Measurements from ENCODE around the gene MLANA.

MLANA gene

DNA sequence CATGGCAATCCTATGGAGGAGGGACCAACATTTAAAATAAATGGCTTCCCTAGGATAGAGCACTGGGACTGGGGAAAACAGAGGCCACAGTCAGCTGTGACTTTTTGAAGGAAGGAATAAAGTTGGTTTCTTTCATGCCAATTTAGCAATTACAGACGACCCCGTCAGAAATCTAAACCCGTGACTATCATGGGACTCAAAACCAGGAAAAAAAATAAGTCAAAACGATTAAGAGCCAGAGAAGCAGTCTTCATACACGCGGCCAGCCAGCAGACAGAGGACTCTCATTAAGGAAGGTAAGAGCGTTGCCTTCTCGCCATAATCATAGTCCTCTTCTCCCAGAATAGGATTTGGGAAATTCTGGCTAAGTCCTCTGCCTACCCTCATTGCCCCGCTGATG lies at the start of gene MLANA:
TSS of gene MLANA (plus strand) at position 249 of the 400 bp plus-strand sequence. CDS start 1,586 bp downstream, outside the sequence.
- no peak for DNase-seq

GRCh38 chr9:5841771-5842573 lies 48.7 kb upstream of the MLANA start:
- no peak for DNase-seq

DNA sequence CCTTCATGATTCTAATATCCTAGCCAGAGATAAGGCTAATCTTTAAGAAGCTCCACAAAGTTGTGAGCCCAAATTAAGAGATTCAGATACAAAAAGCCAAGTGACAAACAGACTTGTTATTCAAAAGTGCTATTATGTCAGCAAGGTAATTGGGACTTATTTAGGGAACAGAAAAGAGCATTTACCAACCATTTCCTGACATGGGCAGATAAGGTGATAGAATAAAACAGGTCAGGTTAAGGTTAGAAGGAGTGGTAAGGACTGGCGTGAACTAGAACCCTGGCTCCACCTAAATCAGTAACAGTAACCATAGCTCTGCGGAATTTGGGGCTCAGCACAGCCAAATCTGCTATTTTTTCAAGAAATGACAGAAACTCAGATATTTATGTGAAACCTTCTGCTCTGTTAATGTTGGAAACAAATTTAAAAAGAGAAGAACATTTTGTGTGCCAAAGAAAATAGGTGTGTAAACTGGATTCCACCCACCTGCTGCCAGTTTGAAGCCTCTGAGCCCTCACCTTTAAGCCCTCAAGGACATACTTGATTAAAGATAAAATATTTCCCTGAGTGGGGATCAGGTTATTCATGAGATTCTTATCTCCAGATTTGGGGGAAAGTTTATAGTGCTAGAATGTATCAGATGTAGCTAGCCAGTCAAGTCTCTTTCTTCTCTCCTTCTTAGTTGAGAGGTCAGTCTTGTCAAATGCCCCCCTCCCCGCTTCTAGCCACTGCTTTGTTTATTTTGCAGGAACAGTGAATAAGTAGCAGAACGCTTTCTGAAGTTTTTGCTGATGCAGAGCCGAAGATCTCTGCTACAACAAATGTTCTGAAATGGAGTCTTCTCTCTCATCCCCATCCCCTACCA lies 47.5 kb upstream of the MLANA start:
- DNase-seq, result no peak

DNA sequence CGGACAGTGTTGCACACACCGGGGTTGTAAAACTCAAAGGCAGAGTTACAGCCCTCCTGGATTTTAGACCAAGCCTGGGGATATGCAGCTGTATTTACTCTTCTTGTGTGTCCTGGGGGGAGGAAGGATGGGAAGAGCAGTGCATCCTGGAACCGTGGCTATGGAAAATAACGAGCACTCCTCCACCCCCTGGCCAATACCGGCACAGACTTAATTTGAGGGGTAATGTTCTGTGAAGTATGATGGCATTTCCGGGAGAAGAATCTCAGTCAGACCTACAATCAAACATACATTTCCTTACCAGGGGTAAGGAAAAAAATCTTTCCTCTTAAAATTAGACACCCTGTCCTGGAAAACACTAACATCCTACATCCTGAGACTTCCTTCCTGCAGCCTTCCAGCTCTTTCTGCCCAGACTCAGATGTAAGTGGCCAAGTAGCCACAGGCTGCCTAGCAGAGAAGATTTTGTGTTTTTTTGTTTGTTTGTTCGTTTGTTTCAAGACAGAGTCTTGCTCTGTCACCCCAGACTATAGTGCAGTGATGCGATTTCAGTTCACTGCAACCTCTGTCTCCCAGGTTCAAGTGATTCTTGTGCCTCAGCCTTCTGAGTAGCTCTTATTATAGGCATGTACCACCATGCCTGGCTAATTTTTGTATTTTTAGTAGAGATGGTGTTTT lies 46.8 kb upstream of the MLANA start:
- no peak for DNase-seq

DNA sequence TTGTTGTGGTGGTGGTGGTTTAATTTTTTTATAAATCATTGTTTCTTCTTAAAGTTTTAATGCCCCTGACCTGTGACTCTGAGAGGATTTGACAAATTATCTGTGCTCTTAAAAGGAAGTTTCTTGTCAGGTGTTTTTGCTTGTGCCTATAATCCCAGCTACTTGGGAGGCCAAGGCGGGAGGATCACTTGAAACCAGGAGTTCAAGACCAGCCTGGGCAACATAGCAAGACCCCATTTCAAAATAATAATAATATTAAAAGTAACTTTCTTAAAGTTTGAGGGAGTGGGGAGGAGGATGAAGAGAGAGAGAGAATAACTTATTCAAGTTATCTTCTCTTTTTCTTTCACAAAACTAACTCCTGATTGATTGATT lies 45.5 kb upstream of the MLANA start:
- no peak for DNase-seq

GRCh38 chr9:5846096-5846495 lies 44.6 kb upstream of the MLANA start:
- DNase-seq, result no peak

DNA sequence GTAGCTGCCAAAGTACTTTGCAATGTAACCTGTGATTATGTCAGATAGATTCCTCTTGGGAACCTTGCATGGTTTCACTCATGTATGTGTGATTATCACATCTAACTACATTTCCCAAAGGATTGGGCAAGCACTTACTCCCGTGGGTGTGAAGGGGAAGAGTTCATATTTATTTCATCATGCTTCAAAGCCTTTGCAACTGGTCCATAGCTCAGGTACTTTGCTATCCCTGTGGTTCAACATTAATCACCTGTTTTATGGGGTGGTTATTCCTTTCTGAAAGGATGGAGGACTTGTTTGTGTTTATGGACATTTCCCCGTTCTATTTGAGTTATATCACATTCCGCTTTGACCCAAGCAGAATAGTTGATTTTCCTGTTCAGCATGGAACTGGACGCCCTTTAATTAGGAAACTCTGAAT lies 44.2 kb upstream of the MLANA start:
- DNase-seq, result no peak

DNA sequence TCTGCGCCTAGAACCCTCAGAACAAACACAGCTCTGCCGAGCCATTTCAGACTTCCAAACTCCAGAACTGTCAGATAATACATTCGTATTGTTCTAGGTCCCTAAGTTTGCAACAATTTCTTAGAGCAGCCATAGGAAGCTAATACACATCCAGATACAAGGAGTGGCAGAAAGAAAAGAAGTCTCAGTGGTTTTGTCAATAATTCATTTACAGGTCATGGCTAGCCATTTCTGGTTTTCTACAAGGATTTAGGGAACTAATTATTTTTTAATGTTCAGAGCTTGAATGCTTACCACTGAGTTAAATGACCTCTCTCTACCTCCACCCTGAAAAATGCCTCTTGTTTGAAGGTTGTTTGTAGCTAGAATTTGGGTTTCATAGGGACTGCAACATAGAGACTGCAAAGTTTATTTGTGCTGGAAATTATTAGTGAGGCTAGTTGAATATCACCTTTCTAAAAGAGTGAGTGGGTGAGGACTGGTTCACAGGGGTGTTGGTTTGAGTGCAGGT lies 42.3 kb upstream of the MLANA start:
- DNase-seq, result no peak

- DNase-seq, result no peak
These were observed 40.0 kb upstream of the MLANA start for GRCh38 chr9:5850724-5851122.

GRCh38 chr9:5851445-5851844 lies 39.2 kb upstream of the MLANA start:
- no peak for DNase-seq

- no peak for DNase-seq
These were observed 37.7 kb upstream of the MLANA start for GRCh38 chr9:5852987-5853386.

GRCh38 chr9:5853617-5854016 lies 37.1 kb upstream of the MLANA start:
- no peak for DNase-seq

- DNase-seq, result no peak
These were observed 36.5 kb upstream of the MLANA start for GRCh38 chr9:5854063-5854790.

DNA sequence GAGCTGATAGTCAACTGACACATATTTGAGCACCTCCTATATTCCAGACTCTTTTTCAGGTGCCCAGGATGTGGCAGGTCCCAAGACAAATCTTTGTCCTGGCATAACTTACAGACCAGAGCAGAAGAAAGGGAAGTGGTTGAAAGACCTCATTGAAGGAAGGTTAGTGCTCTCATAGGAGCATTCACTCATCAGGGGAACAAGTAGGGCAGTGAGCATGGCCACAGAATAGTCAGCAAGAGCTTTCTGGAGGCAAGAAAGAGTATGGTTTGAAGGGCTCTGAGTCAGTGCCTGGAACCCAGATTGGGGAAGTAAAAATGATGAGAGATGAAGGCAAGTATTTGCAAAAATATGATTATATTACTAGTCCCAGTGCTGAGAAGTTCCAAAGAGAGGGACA lies 32.8 kb upstream of the MLANA start:
- no peak for DNase-seq

GRCh38 chr9:5858833-5859232 lies 31.9 kb upstream of the MLANA start:
- DNase-seq, result no peak

DNA sequence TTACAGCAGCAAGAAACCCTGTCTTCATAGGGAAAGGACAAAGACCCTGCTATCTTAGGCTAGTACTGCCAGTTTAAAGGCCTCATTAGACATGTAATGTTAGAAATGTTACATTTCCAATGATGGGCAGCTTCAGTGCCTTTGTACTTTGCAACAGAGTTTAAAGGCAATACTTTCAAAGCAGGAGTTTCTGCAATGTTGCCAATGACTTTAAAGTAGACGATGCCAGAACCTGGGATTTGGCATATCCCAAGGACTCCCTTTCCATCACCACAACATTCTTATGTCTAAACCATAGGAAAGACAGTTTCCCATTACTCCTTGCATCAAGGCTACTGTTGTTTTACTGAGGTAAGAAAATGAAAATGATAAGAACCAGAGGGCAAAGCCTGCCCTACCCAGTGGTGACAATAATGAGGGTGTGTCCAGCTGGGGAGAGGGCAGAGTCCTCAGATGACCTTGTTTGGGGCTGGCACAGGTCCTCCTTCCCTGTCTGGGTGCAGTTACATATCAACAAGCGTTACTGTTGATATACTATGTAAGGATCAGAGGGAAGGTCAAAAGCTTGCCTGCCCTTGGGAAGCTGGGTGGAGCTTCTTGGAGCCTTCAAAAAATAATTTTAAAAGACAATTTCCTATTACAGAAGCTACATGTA lies 27.5 kb upstream of the MLANA start:
- no peak for DNase-seq

DNA sequence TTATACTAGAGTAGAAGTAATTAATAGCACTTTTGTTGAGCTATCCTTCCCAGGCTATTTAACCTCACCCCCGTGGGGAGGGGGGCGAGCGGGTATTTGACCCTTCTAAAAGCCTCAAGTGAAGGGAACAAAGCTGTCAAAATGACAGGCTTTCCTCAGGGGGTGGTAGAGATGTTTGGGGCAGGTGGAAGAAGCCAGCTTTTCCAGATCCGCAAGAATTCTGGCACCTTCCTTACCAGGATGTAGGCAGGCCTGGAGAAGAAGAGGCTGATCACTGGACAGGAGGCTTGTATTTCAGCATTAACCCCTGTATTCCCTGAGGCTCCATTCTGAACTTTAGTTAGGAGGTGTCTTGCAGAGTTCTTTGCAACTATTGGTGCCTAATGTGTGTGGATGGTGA lies 26.2 kb upstream of the MLANA start:
- DNase-seq, result no peak

- no peak for DNase-seq
These were observed 24.4 kb upstream of the MLANA start for GRCh38 chr9:5866272-5866671.

DNA sequence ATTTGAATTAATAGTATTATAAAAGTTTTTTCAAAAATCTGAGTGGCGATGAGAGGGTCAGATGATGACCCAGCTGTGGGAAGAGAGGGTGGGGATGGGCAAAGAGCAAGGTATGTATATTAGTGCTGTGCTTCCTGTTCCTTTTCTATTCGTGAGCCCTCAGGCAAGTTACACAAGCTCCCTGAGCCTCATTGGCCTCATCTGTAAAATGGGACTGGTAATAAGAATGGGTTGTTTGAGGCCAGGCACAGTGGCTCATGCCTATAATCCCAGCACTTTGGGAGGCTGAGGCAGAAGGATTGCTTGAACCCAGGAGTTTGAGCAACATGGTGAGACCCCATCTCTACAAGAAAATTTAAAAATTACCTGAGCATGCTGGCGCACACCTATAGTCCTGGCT lies 24.0 kb upstream of the MLANA start:
- no peak for DNase-seq

DNA sequence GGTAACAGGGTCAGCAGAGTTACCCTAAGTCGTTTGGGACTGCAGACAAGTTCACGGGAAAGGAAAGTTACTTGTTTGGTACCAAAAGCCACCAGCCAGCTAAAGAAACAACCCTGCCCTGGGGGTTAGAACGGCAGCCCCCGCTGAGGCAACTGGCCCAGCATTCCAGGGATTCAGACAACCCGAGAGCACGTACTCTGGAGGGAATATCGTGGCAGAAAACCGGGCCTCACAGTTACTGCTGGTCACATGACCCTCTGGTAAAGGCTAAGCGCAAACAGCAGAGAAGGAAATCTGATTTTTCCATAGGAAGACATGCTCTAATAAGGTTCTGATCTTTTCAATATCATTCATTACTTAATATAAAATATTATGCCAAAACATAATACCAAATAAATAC lies 22.5 kb upstream of the MLANA start:
- DNase-seq, result no peak

DNA sequence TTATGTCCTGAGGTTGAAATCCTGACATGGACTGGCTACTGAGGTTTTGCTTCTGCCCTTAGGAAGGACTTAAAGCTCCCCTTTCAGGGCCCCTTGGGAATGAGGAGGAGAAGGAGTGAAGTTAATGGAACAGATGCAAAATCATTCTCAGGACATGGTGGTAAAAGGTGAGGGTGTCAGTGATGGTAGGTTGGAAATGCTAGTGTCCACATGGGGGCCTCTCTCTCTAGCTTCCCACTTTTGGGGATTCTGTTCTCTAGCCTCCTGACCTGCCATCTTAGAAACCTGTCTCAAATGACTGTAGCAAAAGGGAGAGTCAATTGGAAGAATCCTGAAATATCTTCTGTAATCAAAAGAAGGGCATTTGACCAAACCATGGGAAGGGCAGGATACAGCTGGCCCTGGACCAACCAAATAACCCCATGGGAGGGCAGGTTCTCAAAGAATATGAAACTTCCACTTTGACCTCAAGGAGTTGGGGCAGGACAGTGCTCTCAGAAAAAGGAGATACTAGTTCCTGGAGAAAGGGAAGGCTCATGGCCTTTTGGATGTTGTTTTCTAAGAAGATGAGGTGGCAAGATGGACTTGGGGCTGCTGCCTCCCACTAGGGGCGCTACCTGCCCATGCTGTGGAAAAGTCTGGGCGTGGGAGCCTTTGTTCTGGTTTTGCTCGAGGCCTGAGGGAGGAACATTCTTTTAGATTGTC lies 21.2 kb upstream of the MLANA start:
- DNase-seq, result no peak

DNA sequence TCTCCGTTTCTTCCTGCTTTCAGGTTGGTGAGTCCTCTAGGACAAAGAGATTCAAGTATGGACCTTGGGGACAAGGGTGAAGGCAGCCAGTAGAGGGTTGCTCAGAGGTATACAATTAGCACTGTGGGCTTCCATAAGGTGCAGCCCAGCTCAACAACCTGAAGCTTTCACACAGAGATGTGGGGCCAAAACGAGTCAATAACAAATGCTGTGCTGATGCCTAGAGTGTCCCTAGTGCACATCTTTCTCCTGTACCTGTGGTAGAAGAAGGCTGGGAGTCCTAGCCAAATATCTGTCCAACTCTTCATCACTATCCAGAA lies 20.7 kb upstream of the MLANA start:
- DNase-seq, result no peak
